Measurements from ENCODE around the gene SLC8A2.
"Not testable (repeated sequence)": the region's sequence is repeated elsewhere in the genome, so short reads cannot be mapped to it uniquely, and the experiment has no call there.

Gene SLC8A2

GRCh38 chr19:47384533-47384932 lies 87.2 kb downstream of the SLC8A2 start:
- not testable (repeated sequence) for DNase-seq; H3K4me3 ChIP-seq (ENCODE audit: insufficient read depth, low read depth, low read length, poor library complexity, severe bottlenecking); H3K9me3 ChIP-seq (ENCODE audit: control insufficient read depth, low read length); H3K27me3 ChIP-seq (replicated peaks; ENCODE audit: control insufficient read depth, insufficient read depth, low read length, poor library complexity, severe bottlenecking); H3K27ac ChIP-seq (ENCODE audit: insufficient read depth, low read length, poor library complexity, severe bottlenecking); H3K4me1 ChIP-seq (ENCODE audit: control insufficient read depth, insufficient read depth, low read length, poor library complexity, severe bottlenecking)
- peaks cover 20% of the 10 kb centered on the region for H3K36me3 ChIP-seq (ENCODE audit: control insufficient read depth, insufficient read depth, low read length)

DNA sequence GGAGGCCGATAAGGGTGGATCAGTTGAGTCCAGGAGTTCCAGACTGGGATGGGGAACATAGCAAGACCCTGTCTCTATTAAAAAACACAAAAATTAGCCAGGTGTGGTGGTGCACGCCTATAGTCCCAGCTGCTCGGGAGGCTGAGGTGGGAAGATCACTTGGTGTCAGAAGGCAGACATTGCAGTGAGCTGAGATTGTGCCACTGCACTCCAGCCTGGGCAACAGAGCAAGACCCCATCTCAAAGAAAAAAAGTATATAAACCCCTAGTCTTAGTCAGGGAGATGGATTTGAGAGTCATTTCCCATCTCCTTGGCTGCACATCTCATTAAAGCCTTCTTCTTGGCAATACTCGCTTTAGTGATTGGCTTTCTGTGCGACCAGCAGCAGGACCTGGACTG lies 87.8 kb downstream of the SLC8A2 start:
- H3K36me3 ChIP-seq (ENCODE audit: control insufficient read depth, insufficient read depth, low read length), result peaks cover 23% of the 10 kb centered on the region
- not testable (repeated sequence) for H3K27ac ChIP-seq (ENCODE audit: insufficient read depth, low read length, poor library complexity, severe bottlenecking); H3K9me3 ChIP-seq (ENCODE audit: control insufficient read depth, low read length); DNase-seq; H3K27me3 ChIP-seq (replicated peaks; ENCODE audit: control insufficient read depth, insufficient read depth, low read length, poor library complexity, severe bottlenecking); H3K4me1 ChIP-seq (ENCODE audit: control insufficient read depth, insufficient read depth, low read length, poor library complexity, severe bottlenecking); H3K4me3 ChIP-seq (ENCODE audit: insufficient read depth, low read depth, low read length, poor library complexity, severe bottlenecking)

- Histone ChIP-seq H3K27me3 (replicated peaks; ENCODE audit: control insufficient read depth, insufficient read depth, low read length, poor library complexity, severe bottlenecking) (no peaks in the 10 kb centered on the region), H3K4me1 (ENCODE audit: control insufficient read depth, insufficient read depth, low read length, poor library complexity, severe bottlenecking) (peaks cover 7% of the 10 kb centered on the region), H3K9me3 (ENCODE audit: control insufficient read depth, low read length) (no peaks in the 10 kb centered on the region), H3K27ac (ENCODE audit: insufficient read depth, low read length, poor library complexity, severe bottlenecking) (no peak overlapping the region), H3K4me3 (ENCODE audit: insufficient read depth, low read depth, low read length, poor library complexity, severe bottlenecking) (no peak overlapping the region), H3K36me3 (ENCODE audit: control insufficient read depth, insufficient read depth, low read length) (peaks cover 35% of the 10 kb centered on the region)
- DNase-seq, result no peak
These were observed 89.9 kb downstream of the SLC8A2 start for GRCh38 chr19:47381653-47382279.

- Histone ChIP-seq H3K27ac (ENCODE audit: insufficient read depth, low read length, poor library complexity, severe bottlenecking) (no peak overlapping the region), H3K4me3 (ENCODE audit: insufficient read depth, low read depth, low read length, poor library complexity, severe bottlenecking) (no peak overlapping the region), H3K36me3 (ENCODE audit: control insufficient read depth, insufficient read depth, low read length) (peaks cover 41% of the 10 kb centered on the region), H3K9me3 (ENCODE audit: control insufficient read depth, low read length) (no peaks in the 10 kb centered on the region), H3K4me1 (ENCODE audit: control insufficient read depth, insufficient read depth, low read length, poor library complexity, severe bottlenecking) (peaks cover 7% of the 10 kb centered on the region), H3K27me3 (replicated peaks; ENCODE audit: control insufficient read depth, insufficient read depth, low read length, poor library complexity, severe bottlenecking) (no peaks in the 10 kb centered on the region)
- DNase-seq, result no peak
These were observed 90.6 kb downstream of the SLC8A2 start for GRCh38 chr19:47381121-47381520.

DNA sequence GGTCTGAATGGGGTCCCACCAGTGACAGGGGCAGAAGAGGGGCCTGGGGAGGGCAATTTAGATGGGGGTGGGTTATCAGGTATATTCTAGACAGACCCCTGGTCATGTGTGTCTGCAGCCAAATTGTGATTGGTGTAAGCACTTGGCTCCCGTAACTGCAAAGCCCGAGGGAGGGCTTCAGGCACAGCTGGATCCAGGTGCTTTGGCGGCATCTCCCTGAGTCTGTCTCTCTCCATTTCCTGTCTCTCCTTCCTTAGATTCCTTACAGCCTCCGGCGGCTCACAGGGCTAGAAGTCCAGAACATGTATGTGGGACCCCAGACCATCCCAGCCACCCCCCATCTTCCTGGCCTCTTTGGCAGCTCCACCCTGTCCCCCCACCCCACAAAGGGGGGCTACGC lies 91.1 kb downstream of the SLC8A2 start:
- no peaks in the 10 kb centered on the region for H3K9me3 ChIP-seq (ENCODE audit: control insufficient read depth, low read length)
- no peak overlapping the region for H3K27ac ChIP-seq (ENCODE audit: insufficient read depth, low read length, poor library complexity, severe bottlenecking)
- no peak overlapping the region for H3K4me3 ChIP-seq (ENCODE audit: insufficient read depth, low read depth, low read length, poor library complexity, severe bottlenecking)
- H3K4me1 ChIP-seq (ENCODE audit: control insufficient read depth, insufficient read depth, low read length, poor library complexity, severe bottlenecking), result peaks cover 7% of the 10 kb centered on the region
- DNase-seq, result no peak
- H3K27me3 ChIP-seq (replicated peaks; ENCODE audit: control insufficient read depth, insufficient read depth, low read length, poor library complexity, severe bottlenecking), result no peaks in the 10 kb centered on the region
- peaks cover 47% of the 10 kb centered on the region for H3K36me3 ChIP-seq (ENCODE audit: control insufficient read depth, insufficient read depth, low read length)

DNA sequence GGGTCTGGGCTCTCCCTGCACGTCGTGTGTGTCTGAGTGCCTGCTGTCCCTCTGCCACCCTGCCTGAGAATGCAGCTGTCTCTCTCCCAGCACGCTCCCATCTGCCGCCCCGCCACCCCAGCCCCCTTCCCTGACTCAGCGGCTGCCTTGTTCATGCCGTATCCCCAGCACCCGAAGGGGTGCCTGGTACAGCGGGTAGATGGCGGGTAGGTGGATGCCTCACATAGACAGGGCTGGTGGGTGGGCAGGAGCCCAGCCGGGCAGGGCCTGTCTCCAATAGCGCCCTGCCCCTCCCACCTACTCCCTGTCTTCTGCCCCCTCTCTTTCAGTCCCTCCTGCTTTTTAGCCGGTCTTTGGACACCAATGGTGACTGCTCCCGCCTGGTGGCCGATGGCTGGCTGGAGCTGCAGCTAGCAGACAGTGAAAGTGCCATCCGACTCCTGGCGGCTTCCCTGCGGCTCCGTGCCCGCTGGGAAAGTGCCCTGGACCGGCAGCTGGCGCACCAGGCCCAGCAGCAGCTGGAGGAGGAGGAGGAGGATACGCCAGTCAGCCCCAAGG lies 92.2 kb downstream of the SLC8A2 start:
- no peaks in the 10 kb centered on the region for H3K27me3 ChIP-seq (replicated peaks; ENCODE audit: control insufficient read depth, insufficient read depth, low read length, poor library complexity, severe bottlenecking)
- H3K9me3 ChIP-seq (ENCODE audit: control insufficient read depth, low read length), result no peaks in the 10 kb centered on the region
- peaks cover 7% of the 10 kb centered on the region for H3K4me1 ChIP-seq (ENCODE audit: control insufficient read depth, insufficient read depth, low read length, poor library complexity, severe bottlenecking)
- H3K27ac ChIP-seq (ENCODE audit: insufficient read depth, low read length, poor library complexity, severe bottlenecking), result no peak overlapping the region
- no peak for DNase-seq
- no peak overlapping the region for H3K4me3 ChIP-seq (ENCODE audit: insufficient read depth, low read depth, low read length, poor library complexity, severe bottlenecking)
- H3K36me3 ChIP-seq (ENCODE audit: control insufficient read depth, insufficient read depth, low read length), result peaks cover 58% of the 10 kb centered on the region

- H3K27me3 ChIP-seq (replicated peaks; ENCODE audit: control insufficient read depth, insufficient read depth, low read length, poor library complexity, severe bottlenecking), result no peaks in the 10 kb centered on the region
- DNase-seq, result no peak
- H3K4me3 ChIP-seq (ENCODE audit: insufficient read depth, low read depth, low read length, poor library complexity, severe bottlenecking), result no peak overlapping the region
- H3K4me1 ChIP-seq (ENCODE audit: control insufficient read depth, insufficient read depth, low read length, poor library complexity, severe bottlenecking), result peaks cover 7% of the 10 kb centered on the region
- peaks cover 66% of the 10 kb centered on the region for H3K36me3 ChIP-seq (ENCODE audit: control insufficient read depth, insufficient read depth, low read length)
- no peaks in the 10 kb centered on the region for H3K9me3 ChIP-seq (ENCODE audit: control insufficient read depth, low read length)
- no peak overlapping the region for H3K27ac ChIP-seq (ENCODE audit: insufficient read depth, low read length, poor library complexity, severe bottlenecking)
These were observed 93.4 kb downstream of the SLC8A2 start for GRCh38 chr19:47378246-47378645.
